T-helper 1 cell treated with Interleukin-12 subunit alpha and Interleukin-12 subunit beta and Interleukin-4 antibody, amounts not matched to agents 30 μg/mL and 1 μg/mL, for 36 hours (primary cell): Measurements from ENCODE around the gene DYNAP.

Experiments used
- H3K27ac Mint-ChIP-seq: one replicate; pipeline ENCODE4 v1.8.0; 2021; ENCODE audit warnings: mild to moderate bottlenecking, mixed read lengths
- H3K27me3 Mint-ChIP-seq: one replicate; pipeline ENCODE4 v1.8.0; 2021; ENCODE audit warnings: low read depth, mixed read lengths
- H3K36me3 Mint-ChIP-seq: one replicate; pipeline ENCODE4 v1.8.0; 2021; ENCODE audit warnings: low read depth, mixed read lengths
- H3K4me1 Mint-ChIP-seq: one replicate; pipeline ENCODE4 v1.8.0; 2021; ENCODE audit warnings: low read depth, mixed read lengths
- H3K4me3 Mint-ChIP-seq: one replicate; pipeline ENCODE4 v1.8.0; 2021; ENCODE audit warnings: mild to moderate bottlenecking, moderate library complexity, mixed read lengths
- H3K9me3 Mint-ChIP-seq: one replicate; pipeline ENCODE4 v1.8.0; 2021; ENCODE audit warnings: mixed read lengths

The DYNAP gene, protein sequence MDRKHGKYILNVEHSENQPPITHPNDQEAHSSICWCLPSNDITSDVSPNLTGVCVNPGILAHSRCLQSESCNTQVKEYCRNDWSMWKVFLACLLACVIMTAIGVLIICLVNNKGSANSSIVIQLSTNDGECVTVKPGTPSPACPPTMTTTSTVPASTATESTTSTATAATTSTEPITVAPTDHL

GRCh38 chr18:54590945-54591344, at the start of gene DYNAP:
DYNAP (plus strand) TSS chr18:54591245; CDS start chr18:54591283, 38 bp downstream.
- Mint-ChIP-seq H3K4me3 (no peak within 1 kb of the TSS), H3K4me1 (no peaks in the 10 kb centered on the region), H3K36me3 (no peaks in the 10 kb centered on the region), H3K9me3 (no peaks in the 10 kb centered on the region), H3K27ac (no peak within 1 kb of the TSS), H3K27me3 (peaks cover 12% of the 10 kb centered on the region)

GRCh38 chr18:54551590-54551989, 39.5 kb upstream of the DYNAP start:
- Mint-ChIP-seq H3K27ac (no peak overlapping the region), H3K27me3 (no peaks in the 10 kb centered on the region), H3K36me3 (no peaks in the 10 kb centered on the region), H3K4me1 (no peaks in the 10 kb centered on the region), H3K9me3 (peaks cover 4% of the 10 kb centered on the region), H3K4me3 (no peak overlapping the region)

DNA sequence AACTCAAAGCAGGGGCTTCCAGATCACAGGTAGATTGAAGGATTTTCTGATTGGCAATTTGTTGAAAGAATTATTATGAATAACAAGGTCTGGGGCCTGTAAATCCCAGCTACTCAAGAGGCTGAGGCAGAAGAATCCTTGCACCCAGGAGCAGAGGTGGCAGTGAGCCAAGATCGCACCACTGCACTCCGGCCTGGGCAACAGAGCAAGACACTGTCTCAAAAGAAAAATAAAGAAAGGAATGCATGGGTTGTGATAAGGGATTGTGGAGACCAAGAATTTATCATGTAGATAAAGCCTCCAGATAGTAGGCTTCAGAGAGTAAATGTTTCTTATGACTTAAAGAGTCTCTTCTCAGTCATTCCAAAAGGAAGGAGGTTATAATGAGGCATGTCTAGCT, 35.8 kb upstream of the DYNAP start:
- no peak overlapping the region for H3K4me3 Mint-ChIP-seq
- no peaks in the 10 kb centered on the region for H3K36me3 Mint-ChIP-seq
- H3K4me1 Mint-ChIP-seq = no peaks in the 10 kb centered on the region
- peaks cover 4% of the 10 kb centered on the region for H3K27me3 Mint-ChIP-seq
- H3K27ac Mint-ChIP-seq = no peak overlapping the region
- peaks cover 4% of the 10 kb centered on the region for H3K9me3 Mint-ChIP-seq

DNA sequence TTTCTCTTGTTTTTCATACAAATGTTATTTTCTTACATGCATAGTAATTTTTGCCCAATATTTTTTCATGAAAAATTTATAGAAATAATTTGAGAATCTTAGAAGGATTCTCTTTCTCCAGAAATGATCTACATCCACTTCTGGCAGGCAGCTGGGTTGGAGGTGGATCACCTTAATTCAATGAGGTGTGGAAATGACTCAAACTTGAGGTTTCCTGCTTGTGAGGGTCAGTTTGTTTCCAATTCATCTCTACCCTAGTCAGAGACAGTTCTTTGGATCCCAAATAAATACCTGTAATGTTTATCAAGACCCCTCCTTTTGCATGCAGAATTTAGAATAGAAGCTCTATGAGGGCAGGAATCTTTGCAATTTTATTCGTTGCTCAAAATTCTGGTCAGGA, 35.0 kb upstream of the DYNAP start:
- Mint-ChIP-seq H3K9me3 (peaks cover 4% of the 10 kb centered on the region), H3K36me3 (no peaks in the 10 kb centered on the region), H3K4me3 (no peak overlapping the region), H3K4me1 (no peaks in the 10 kb centered on the region), H3K27me3 (peaks cover 4% of the 10 kb centered on the region), H3K27ac (no peak overlapping the region)

DNA sequence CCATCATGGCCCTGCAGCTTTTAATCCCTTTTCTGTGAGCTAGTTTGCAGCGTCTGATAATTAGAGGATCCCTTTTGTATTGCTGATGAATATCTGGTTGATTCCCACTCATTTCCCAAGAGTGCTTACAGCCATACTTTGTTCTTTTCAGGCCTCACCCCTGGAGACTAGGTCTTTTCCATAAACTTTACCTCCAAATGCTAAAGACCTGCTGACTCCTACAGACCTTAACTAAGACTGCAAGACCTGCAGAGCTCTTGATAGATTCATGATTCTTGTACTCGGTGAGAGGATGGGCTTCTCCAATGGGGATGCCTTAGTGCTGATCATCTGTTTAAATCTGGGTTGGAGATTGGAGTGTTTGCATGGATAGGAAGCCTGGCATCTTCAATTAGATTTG, 33.1 kb upstream of the DYNAP start:
- no peak overlapping the region for H3K4me3 Mint-ChIP-seq
- H3K36me3 Mint-ChIP-seq = no peaks in the 10 kb centered on the region
- H3K27ac Mint-ChIP-seq = no peak overlapping the region
- no peaks in the 10 kb centered on the region for H3K9me3 Mint-ChIP-seq
- H3K4me1 Mint-ChIP-seq = no peaks in the 10 kb centered on the region
- peaks cover 4% of the 10 kb centered on the region for H3K27me3 Mint-ChIP-seq

- H3K4me3 Mint-ChIP-seq = no peak overlapping the region
- H3K4me1 Mint-ChIP-seq = no peaks in the 10 kb centered on the region
- peaks cover 4% of the 10 kb centered on the region for H3K27me3 Mint-ChIP-seq
- no peaks in the 10 kb centered on the region for H3K9me3 Mint-ChIP-seq
- no peaks in the 10 kb centered on the region for H3K36me3 Mint-ChIP-seq
- H3K27ac Mint-ChIP-seq = no peak overlapping the region
Observed at GRCh38 chr18:54558609-54559585, 32.1 kb upstream of the DYNAP start.

DNA sequence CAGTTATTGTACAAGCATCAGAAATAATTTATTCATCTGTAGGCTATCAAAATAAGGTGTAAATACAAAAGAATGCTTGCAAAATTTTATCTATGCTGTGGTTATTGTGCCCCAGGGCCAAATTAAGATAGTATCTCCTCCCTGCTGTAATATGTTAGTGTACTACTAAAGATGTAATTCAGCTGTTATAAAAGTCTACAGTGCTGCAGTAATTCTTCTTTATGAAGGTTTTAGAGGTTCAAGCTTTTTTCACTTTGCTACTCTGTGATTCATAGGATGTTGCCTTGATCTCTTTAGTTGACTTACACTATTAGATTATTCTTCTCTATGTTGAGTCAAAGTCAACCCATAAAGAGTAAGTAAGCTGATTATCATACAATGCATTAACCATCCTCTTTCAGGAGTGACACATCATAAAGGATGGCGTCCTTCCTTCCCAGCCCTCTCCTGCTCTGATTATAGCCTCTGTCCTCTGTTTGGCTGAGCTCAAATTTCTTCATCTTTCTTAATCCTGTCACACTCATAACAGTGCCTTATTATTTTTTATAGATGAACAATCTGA, 29.3 kb upstream of the DYNAP start:
- Mint-ChIP-seq H3K9me3 (no peaks in the 10 kb centered on the region), H3K27ac (no peak overlapping the region), H3K4me3 (no peak overlapping the region), H3K27me3 (peaks cover 4% of the 10 kb centered on the region), H3K36me3 (no peaks in the 10 kb centered on the region), H3K4me1 (no peaks in the 10 kb centered on the region)

DNA sequence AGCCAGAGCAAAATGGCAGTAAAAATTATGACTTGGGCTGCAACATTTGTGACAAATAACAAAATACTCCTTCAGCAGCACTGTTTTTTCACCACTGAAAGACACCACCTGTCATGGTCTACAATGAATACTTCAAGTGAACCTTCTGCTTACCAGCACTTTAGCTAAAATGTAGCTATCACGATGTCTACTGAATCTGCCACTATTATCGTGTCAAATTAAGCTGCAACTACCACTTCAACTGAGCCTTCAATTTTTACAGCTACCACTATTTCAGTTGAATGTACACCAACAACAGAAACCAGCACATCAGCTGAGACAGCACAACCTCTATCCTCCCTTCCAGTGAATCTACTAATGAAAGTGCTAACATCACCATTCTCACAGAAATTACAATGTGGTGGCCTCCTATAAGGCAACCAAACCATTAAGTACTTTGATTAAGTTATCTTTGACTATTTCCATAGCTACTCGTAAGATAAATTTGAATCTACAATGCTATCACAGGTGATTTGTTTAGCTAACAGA, 10.8 kb upstream of the DYNAP start:
- Mint-ChIP-seq H3K4me3 (no peak overlapping the region), H3K9me3 (no peaks in the 10 kb centered on the region), H3K4me1 (no peaks in the 10 kb centered on the region), H3K27ac (no peak overlapping the region), H3K36me3 (no peaks in the 10 kb centered on the region), H3K27me3 (no peaks in the 10 kb centered on the region)

DNA sequence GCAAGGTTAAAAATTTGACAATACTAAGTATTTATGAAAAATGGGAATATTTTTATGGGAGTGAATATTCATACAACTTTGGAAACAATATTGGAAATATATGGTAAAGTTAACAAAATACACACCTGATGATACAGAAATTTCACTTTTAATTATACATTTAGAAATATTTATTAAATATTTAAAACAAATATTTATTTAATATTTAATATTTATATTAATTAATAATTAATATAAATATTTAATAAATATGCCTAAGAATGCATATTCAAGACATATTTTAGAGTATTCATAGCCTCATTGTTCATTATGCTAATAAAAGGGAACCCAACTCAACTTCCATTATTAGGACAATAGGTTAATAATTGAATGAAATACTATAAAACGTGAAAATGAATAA, 7.0 kb upstream of the DYNAP start:
- Mint-ChIP-seq H3K36me3 (no peaks in the 10 kb centered on the region), H3K9me3 (no peaks in the 10 kb centered on the region), H3K4me1 (no peaks in the 10 kb centered on the region), H3K4me3 (no peak overlapping the region), H3K27ac (no peak overlapping the region), H3K27me3 (no peaks in the 10 kb centered on the region)

- Mint-ChIP-seq H3K4me1 (no peaks in the 10 kb centered on the region), H3K36me3 (no peaks in the 10 kb centered on the region), H3K4me3 (no peak overlapping the region), H3K27ac (no peak overlapping the region), H3K9me3 (no peaks in the 10 kb centered on the region), H3K27me3 (peaks cover 4% of the 10 kb centered on the region)
Observed at GRCh38 chr18:54585743-54586142, 5.3 kb upstream of the DYNAP start.

DNA sequence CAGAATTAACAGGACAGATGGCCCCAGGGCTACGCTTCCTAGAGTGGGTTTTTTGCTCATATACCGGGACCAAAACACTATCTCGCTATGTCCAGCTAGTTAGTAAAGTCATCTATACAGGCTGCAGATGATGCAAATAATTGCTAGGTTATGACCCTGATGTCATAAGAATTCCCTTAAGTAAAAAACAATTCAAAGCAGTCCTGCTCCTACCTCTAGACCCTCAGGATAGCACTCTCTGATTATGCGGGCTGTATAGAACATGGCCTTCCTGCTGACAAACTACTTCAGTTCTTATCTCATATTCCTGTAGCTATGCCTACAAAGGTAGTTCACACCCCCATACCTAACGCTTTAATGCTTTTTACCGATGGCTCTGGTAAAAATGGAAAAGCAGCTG, 13.2 kb downstream of the DYNAP start:
- peaks cover 4% of the 10 kb centered on the region for H3K4me1 Mint-ChIP-seq
- H3K27me3 Mint-ChIP-seq = no peaks in the 10 kb centered on the region
- H3K27ac Mint-ChIP-seq = no peak overlapping the region
- no peaks in the 10 kb centered on the region for H3K36me3 Mint-ChIP-seq
- H3K9me3 Mint-ChIP-seq = no peaks in the 10 kb centered on the region
- no peak overlapping the region for H3K4me3 Mint-ChIP-seq

- Mint-ChIP-seq H3K9me3 (no peaks in the 10 kb centered on the region), H3K27me3 (peaks cover 3% of the 10 kb centered on the region), H3K4me1 (peaks cover 4% of the 10 kb centered on the region), H3K27ac (no peak overlapping the region), H3K4me3 (no peak overlapping the region), H3K36me3 (no peaks in the 10 kb centered on the region)
Observed at GRCh38 chr18:54606835-54607212, 15.8 kb downstream of the DYNAP start.

DNA sequence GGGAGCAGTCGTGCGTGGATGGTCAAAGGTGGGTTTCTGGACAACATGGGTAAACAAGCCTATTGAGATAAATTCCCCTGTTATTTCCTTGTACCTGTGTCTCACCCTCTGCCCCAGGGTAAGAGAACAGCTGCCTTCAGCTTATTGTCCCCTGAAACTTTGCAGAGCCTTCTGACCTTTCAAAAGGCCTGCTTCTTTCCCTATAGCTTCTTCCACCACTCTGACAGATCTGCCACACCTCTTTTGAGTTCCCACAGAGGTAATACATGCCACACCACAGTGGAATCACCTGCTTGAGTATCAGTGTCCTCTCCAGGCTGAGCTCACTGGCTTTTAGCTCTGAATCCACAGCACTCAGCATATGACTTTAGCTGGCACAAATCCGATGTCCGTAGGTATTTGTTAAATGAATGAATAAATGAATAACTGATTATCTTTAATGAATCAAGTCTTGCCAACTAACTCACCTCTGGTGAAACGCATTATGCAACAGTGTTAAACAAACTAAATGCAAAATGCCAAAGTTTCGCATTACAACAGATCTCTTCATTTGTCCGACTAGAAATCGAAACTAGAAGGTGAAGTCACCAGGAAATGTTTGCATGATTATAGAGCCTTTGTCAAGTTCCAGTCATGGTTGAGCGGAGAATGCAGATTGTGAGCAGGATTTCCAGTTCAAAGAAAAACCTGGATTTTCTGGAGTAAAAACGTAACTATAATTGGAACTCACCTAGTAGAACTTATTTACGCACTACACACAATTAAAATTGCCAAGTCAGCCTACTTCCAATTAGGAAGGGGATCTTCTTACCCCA, 16.4 kb downstream of the DYNAP start:
- Mint-ChIP-seq H3K27ac (no peak overlapping the region), H3K9me3 (no peaks in the 10 kb centered on the region), H3K27me3 (peaks cover 3% of the 10 kb centered on the region), H3K36me3 (no peaks in the 10 kb centered on the region), H3K4me3 (no peak overlapping the region), H3K4me1 (peaks cover 4% of the 10 kb centered on the region)

DNA sequence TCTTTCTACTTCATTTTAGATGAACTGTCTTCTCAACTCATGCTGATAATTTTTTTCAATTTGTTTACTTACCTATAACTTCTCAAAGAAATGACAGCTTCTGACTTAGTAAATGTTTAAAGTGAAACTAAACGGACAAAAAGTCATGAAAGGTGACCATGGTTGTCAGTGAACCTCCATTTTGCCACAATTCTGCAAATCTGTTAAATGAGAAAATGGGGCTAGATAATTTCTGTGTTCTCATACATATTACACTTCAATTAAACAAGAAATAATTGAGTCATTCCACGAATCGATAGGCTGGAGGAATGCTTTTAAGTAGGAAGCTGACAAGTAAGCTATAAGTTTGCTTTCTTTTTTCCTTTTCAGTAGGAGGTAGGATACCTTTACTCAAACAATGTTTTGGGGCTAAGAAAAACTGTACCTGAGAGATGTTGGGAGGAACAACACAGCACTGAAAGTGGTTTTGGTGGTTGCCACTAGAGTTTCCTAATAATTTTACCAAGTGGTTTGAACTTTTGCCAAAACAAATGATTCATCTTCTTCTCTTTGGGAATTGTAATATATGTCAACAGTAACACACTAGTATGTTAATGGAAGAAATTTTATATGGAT, 17.1 kb downstream of the DYNAP start:
- Mint-ChIP-seq H3K36me3 (no peaks in the 10 kb centered on the region), H3K4me1 (peaks cover 4% of the 10 kb centered on the region), H3K27me3 (peaks cover 3% of the 10 kb centered on the region), H3K9me3 (no peaks in the 10 kb centered on the region), H3K4me3 (no peak overlapping the region), H3K27ac (no peak overlapping the region)
